H1 (cell line): ENCODE data around the gene GNG14. TPM values are rescaled to one million over a fixed set of nuclear protein-coding genes. Genes with fewer than 3 reads are reported as not detected.

Experiments used
- CTCF ChIA-PET: fragments of 300-600 bp; sonication (Branson Sonifier 250); formaldehyde crosslinking; loops from one replicate; lab custom pipeline; 2021; ENCODE audit not compliant: partially characterized antibody; lab: Charles Lee
- POLR2A ChIA-PET: fragments of 300-600 bp; sonication (Branson Sonifier 250); formaldehyde crosslinking; loops from one replicate; lab custom pipeline; 2021; ENCODE audit warnings: inconsistent platforms; ENCODE audit not compliant: partially characterized antibody; lab: Charles Lee
- DNase-seq, 2 experiments: peaks; one replicate each; pipeline versions ENCODE4 v3.0.0 to v3.0.0-alpha.2; 2010 to 2022; ENCODE audit warnings: low spot score in 2 of 2, low read depth in 1 of 2, mixed read lengths in 1 of 2
- FAIRE-seq: peaks from 2 replicates; lab custom pipeline; 2011; peaks lifted over from hg19 to GRCh38; lab: Jason Lieb, UNC
- H2AFZ ChIP-seq: 2 replicates; pipeline ENCODE4 v1.8.1; 2012; ENCODE audit warnings: low read length, inconsistent platforms
- H2AK5ac ChIP-seq: 2 replicates; pipeline ENCODE4 v1.6.1; 2013; ENCODE audit warnings: low read depth, low read length
- H2BK120ac ChIP-seq: replicated peaks from 2 replicates; pipeline ENCODE3; 2013; ENCODE audit warnings: low read depth, low read length, inconsistent platforms
- H2BK12ac ChIP-seq: 2 replicates; pipeline ENCODE4 v1.6.1; 2013; ENCODE audit warnings: low read depth, low read length
- H2BK15ac ChIP-seq: 2 replicates; pipeline ENCODE4 v1.6.1; 2013; ENCODE audit warnings: low read length
- H2BK20ac ChIP-seq: 2 replicates; pipeline ENCODE4 v1.6.1; 2013; ENCODE audit warnings: low read length
- H2BK5ac ChIP-seq: 2 replicates; pipeline ENCODE4 v1.6.1; 2013; ENCODE audit warnings: low read depth, low read length
- H3K14ac ChIP-seq: 2 replicates; pipeline ENCODE4 v1.6.1; 2013; ENCODE audit warnings: inconsistent platforms; ENCODE audit not compliant: insufficient read length
- H3K18ac ChIP-seq: 2 replicates; pipeline ENCODE4 v1.6.1; 2013; ENCODE audit warnings: low read length; ENCODE audit errors: extremely low read depth
- H3K23ac ChIP-seq: 2 replicates; pipeline ENCODE4 v1.6.1; 2013; ENCODE audit warnings: inconsistent platforms; ENCODE audit not compliant: insufficient read length
- H3K23me2 ChIP-seq: 2 replicates; pipeline ENCODE4 v1.6.1; 2013; ENCODE audit warnings: low read depth, low read length
- H3K27ac ChIP-seq: 2 replicates; pipeline ENCODE4 v1.6.1; 2011; ENCODE audit warnings: low read depth, low read length, inconsistent platforms
- H3K27me3 ChIP-seq, 4 experiments: replicated peaks in 1 of 4; 1 replicate in 1 of 4; 2 replicates in 3 of 4; pipeline versions ENCODE4 v1.6.1 to v1.8.1; 2011 to 2013; ENCODE audit warnings: low read length in 3 of 4, mild to moderate bottlenecking in 3 of 4, inconsistent platforms in 2 of 4, mixed read lengths in 2 of 4, moderate library complexity in 1 of 4; ENCODE audit not compliant: control insufficient read depth in 3 of 4, insufficient read depth in 3 of 4; ENCODE audit errors: extremely low read depth in 1 of 4
- H3K36me3 ChIP-seq, 4 experiments: 2 replicates each; pipeline versions ENCODE4 v1.6.1 to v1.8.1; 2011 to 2013; ENCODE audit warnings: mild to moderate bottlenecking in 4 of 4, low read length in 3 of 4, moderate library complexity in 2 of 4, control low read depth in 1 of 4, inconsistent platforms in 1 of 4; ENCODE audit not compliant: insufficient read depth in 4 of 4, control insufficient read depth in 2 of 4
- H3K4ac ChIP-seq: replicated peaks from 2 replicates; pipeline ENCODE3; 2013; ENCODE audit warnings: low read length, low read depth, mixed read lengths, inconsistent platforms; ENCODE audit not compliant: insufficient read length
- H3K4me1 ChIP-seq, 4 experiments: replicated peaks in 1 of 4; 1 replicate in 1 of 4; 2 replicates in 3 of 4; pipeline versions ENCODE4 v1.6.1 to v1.8.1; 2011 to 2013; ENCODE audit warnings: low read length in 3 of 4, inconsistent platforms in 2 of 4, mixed read lengths in 1 of 4; ENCODE audit not compliant: insufficient read depth in 4 of 4, control insufficient read depth in 3 of 4
- H3K4me2 ChIP-seq, 2 experiments: 2 replicates each; pipeline versions ENCODE4 v1.6.1 to v1.8.1; 2011 to 2013; ENCODE audit warnings: low read depth in 2 of 2, low read length in 2 of 2, control low read depth in 1 of 2, inconsistent platforms in 1 of 2, mild to moderate bottlenecking in 1 of 2; ENCODE audit not compliant: insufficient read depth in 1 of 2
- H3K4me3 ChIP-seq, 4 experiments: fragments of 200-600, 300-600 bp in 1 of 4; sonication (generic), shearing (Covaris generic), sonication (Bioruptor Twin) in 1 of 4; 2 replicates each; pipeline versions ENCODE4 v1.5.1 to v1.8.1; 2011 to 2016; ENCODE audit warnings: low read length in 4 of 4, low read depth in 3 of 4, control low read depth in 2 of 4, inconsistent platforms in 2 of 4, mild to moderate bottlenecking in 2 of 4, mixed read lengths in 1 of 4, moderate library complexity in 1 of 4; ENCODE audit not compliant: insufficient read depth in 2 of 4; ENCODE audit errors: extremely low read depth in 1 of 4
- H3K56ac ChIP-seq: replicated peaks from 2 replicates; pipeline ENCODE3; 2013; ENCODE audit warnings: low read depth, mild to moderate bottlenecking, mixed read lengths, low read length, inconsistent platforms; ENCODE audit not compliant: insufficient read length
- H3K79me1 ChIP-seq: 2 replicates; pipeline ENCODE4 v1.6.1; 2013; ENCODE audit warnings: low read depth, low read length, control low read depth
- H3K79me2 ChIP-seq, 2 experiments: 2 replicates each; pipeline versions ENCODE4 v1.6.1 to v1.8.1; 2012 to 2013; ENCODE audit warnings: low read length in 2 of 2, mild to moderate bottlenecking in 2 of 2, inconsistent platforms in 1 of 2; ENCODE audit not compliant: insufficient read depth in 2 of 2, control insufficient read depth in 1 of 2
- H3K9ac ChIP-seq, 4 experiments: replicated peaks in 1 of 4; 1 replicate in 1 of 4; 2 replicates in 3 of 4; pipeline versions ENCODE4 v1.6.1 to v1.8.1; 2011 to 2013; ENCODE audit warnings: low read depth in 3 of 4, low read length in 3 of 4, control low read depth in 2 of 4, mild to moderate bottlenecking in 2 of 4, moderate library complexity in 2 of 4, inconsistent platforms in 1 of 4; ENCODE audit errors: extremely low read depth in 1 of 4
- H3K9me3 ChIP-seq, 2 experiments: 2 replicates each; pipeline versions ENCODE4 v1.6.1 to v1.8.1; 2012 to 2013; ENCODE audit warnings: mild to moderate bottlenecking in 2 of 2, moderate library complexity in 2 of 2, control low read depth in 1 of 2, inconsistent platforms in 1 of 2, low read depth in 1 of 2, low read length in 1 of 2, mixed read lengths in 1 of 2; ENCODE audit not compliant: insufficient read depth in 2 of 2
- H4K20me1 ChIP-seq, 2 experiments: replicated peaks in 1 of 2; 2 replicates each; pipeline versions ENCODE3 to v1.8.1; 2011 to 2013; ENCODE audit warnings: inconsistent platforms in 2 of 2, low read length in 2 of 2, mild to moderate bottlenecking in 1 of 2; ENCODE audit not compliant: insufficient read depth in 2 of 2, control insufficient read depth in 1 of 2
- H4K5ac ChIP-seq: 2 replicates; pipeline ENCODE4 v1.6.1; 2013; ENCODE audit warnings: low read length, low read depth, mixed read lengths, inconsistent platforms; ENCODE audit not compliant: insufficient read length
- H4K8ac ChIP-seq: 2 replicates; pipeline ENCODE4 v1.8.0; 2013; ENCODE audit warnings: mild to moderate bottlenecking, moderate library complexity, low read length, inconsistent platforms; ENCODE audit not compliant: insufficient read depth; ENCODE audit errors: extremely low read depth
- H4K91ac ChIP-seq: replicated peaks from 2 replicates; pipeline ENCODE3; 2013; ENCODE audit warnings: low read length, mixed read lengths, inconsistent platforms; ENCODE audit not compliant: insufficient read length
- CBX5 ChIP-seq: fragments of 300-800, 300-1000 bp; sonication (generic); IDR thresholded peaks from 2 replicates; pipeline ENCODE4 v1.7.1; 2016; ENCODE audit warnings: antibody characterized with exemption, low read length, low read depth
- CEBPB ChIP-seq: IDR thresholded peaks from 2 replicates; pipeline ENCODE4 v1.6.1; 2012; ENCODE audit warnings: low read depth, low read length
- CREB1 ChIP-seq: IDR thresholded peaks from 2 replicates; pipeline ENCODE4 v1.6.1; 2012; ENCODE audit warnings: inconsistent platforms
- CTBP2 ChIP-seq: IDR thresholded peaks from 2 replicates; pipeline ENCODE4 v1.7.0; 2011; ENCODE audit warnings: borderline replicate concordance, mild to moderate bottlenecking, moderate library complexity, mixed read lengths, low read length; ENCODE audit not compliant: insufficient read depth, insufficient read length
- EGR1 ChIP-seq: IDR thresholded peaks from 2 replicates; pipeline ENCODE4 v1.6.1; 2011; ENCODE audit warnings: low read depth, low read length, borderline replicate concordance
- KDM1A ChIP-seq: fragments of 200-600, 300-600 bp; sonication (generic); IDR thresholded peaks from 2 replicates; pipeline ENCODE4 v1.7.1; 2016; ENCODE audit warnings: mild to moderate bottlenecking, low read length, borderline replicate concordance
- KDM4A ChIP-seq: IDR thresholded peaks from one replicate; pipeline ENCODE4 v1.7.1; 2012; ENCODE audit warnings: low read depth, mild to moderate bottlenecking, moderate library complexity, low read length, inconsistent platforms; ENCODE audit not compliant: severe bottlenecking
- KDM5A ChIP-seq: fragments of 200-600 bp; IDR thresholded peaks from 2 replicates; pipeline ENCODE4 v1.7.1; 2012; ENCODE audit warnings: mild to moderate bottlenecking, low read length, inconsistent platforms, mixed read lengths
- RAD21 ChIP-seq, 2 experiments: IDR thresholded peaks in 1 of 2; conservative IDR thresholded peaks in 1 of 2; 2 replicates each; pipeline ENCODE4 v1.6.1; 2011; ENCODE audit warnings: low read depth in 2 of 2, low read length in 2 of 2, improper control_type of control experiment in 1 of 2, inconsistent platforms in 1 of 2, mild to moderate bottlenecking in 1 of 2, moderate library complexity in 1 of 2
- SRF ChIP-seq: IDR thresholded peaks from 2 replicates; pipeline ENCODE4 v1.6.1; 2011; ENCODE audit warnings: mild to moderate bottlenecking, low read depth, low read length, moderate library complexity
- SUZ12 ChIP-seq: fragments of 200-600 bp; sonication (generic); IDR thresholded peaks from 2 replicates; pipeline ENCODE4 v1.6.1; 2012; ENCODE audit warnings: mild to moderate bottlenecking, inconsistent platforms, low read length, moderate library complexity, mixed read lengths
- WGBS, 2 experiments: shearing (Covaris generic) in 1 of 2; methylation state at CpG; one replicate each; pipeline versions ENCODE4 v1.1.6 to v1.1.7; 2013 to 2015; ENCODE audit warnings: low lambda C conversion rate in 2 of 2, mixed read lengths in 2 of 2, inconsistent platforms in 1 of 2, low coverage in 1 of 2, missing lambda C conversion rate in 1 of 2; ENCODE audit not compliant: insufficient replicate concordance in 2 of 2, insufficient coverage in 1 of 2, insufficient read length in 1 of 2; ENCODE audit errors: extremely low coverage in 1 of 2, missing lambda C conversion rate in 1 of 2; 5-methylcytosine and 5-hydroxymethylcytosine counted together
- polyA plus RNA-seq, 7 experiments: library from polyadenylated mRNA; depleted of rRNA in 3 of 7; stranded (reverse) in 5 of 7; unstranded in 2 of 7; fragments of >200 nt in 5 of 7; fragments of 200-250 nt in 2 of 7; gene quantifications; 1 replicate in 5 of 7; 2 replicates in 1 of 7; 4 replicates in 1 of 7; pipeline versions ENCODE4 v1.2.1 to v1.2.3, GENCODE V29; 2011 to 2013; ENCODE audit warnings: missing spikeins in 2 of 7, mixed read lengths in 2 of 7
- total RNA-seq: library from RNA; stranded (reverse); fragmentation: NEBNext Ultra II Directional; extraction: Animal tissue kit (Norgen Biotek cat#: 25700); gene quantifications from 2 replicates; pipeline ENCODE4 v1.2.1, GENCODE V29; 2021
- TF ChIP-seq, protein P1 (sequence below): IDR thresholded peaks from 2 replicates; pipeline ENCODE4 v1.6.1; 2012; ENCODE audit warnings: inconsistent platforms
- TF ChIP-seq, protein P2 (sequence below): IDR thresholded peaks from 2 replicates; pipeline ENCODE4 v1.6.1; 2012; ENCODE audit warnings: inconsistent platforms

Gene GNG14
- total and polyA plus RNA-seq, 2 of the 8 experiments (the other 6 are each of a cell fraction or from before 2014, with no cell fraction given) = not detected

- H3K36me3 ChIP-seq = peaks cover 3 to 26% (median 7%) of the 10 kb centered on the region in 4 experiments; a peak in 6 of 8 replicates
- CTCF ChIA-PET = interaction anchor here (0.5 to 1.7 kb wide), 6 partner anchors 9 to 96 kb away, joined by 3 to 10 read pairs (median 4); partner anchors contain the start of gene FBXW9
- no peak overlapping the region for H2BK120ac ChIP-seq
- no peaks in the 10 kb centered on the region for H3K79me2 ChIP-seq
- no peak for DNase-seq
- H2BK15ac ChIP-seq = no peak overlapping the region
- peaks cover 0 to 6% (median 3%) of the 10 kb centered on the region in 4 experiments; a peak in 5 of 7 replicates for H3K4me1 ChIP-seq
- H3K9ac ChIP-seq = no peak overlapping the region
- H4K5ac ChIP-seq = no peak overlapping the region
- no peak for FAIRE-seq
- H4K91ac ChIP-seq = no peak overlapping the region
- H2AK5ac ChIP-seq = no peak overlapping the region
- H3K18ac ChIP-seq = no peak overlapping the region
- H4K8ac ChIP-seq = no peak overlapping the region
- H3K79me1 ChIP-seq = no peaks in the 10 kb centered on the region
- H3K4ac ChIP-seq = no peak overlapping the region
- no peaks in the 10 kb centered on the region for H3K27me3 ChIP-seq
- H2AFZ ChIP-seq = no peak overlapping the region
- no peak overlapping the region for H3K4me2 ChIP-seq
- H2BK5ac ChIP-seq = no peak overlapping the region
- no peak overlapping the region for H3K56ac ChIP-seq
- H3K14ac ChIP-seq = no peak overlapping the region
- no peak overlapping the region for H3K4me3 ChIP-seq
- H3K23me2 ChIP-seq = no peaks in the 10 kb centered on the region
- H3K9me3 ChIP-seq = no peaks in the 10 kb centered on the region
- 92% methylated on average over 8 of the region's 8 CpGs; no CpG with 5 or more reads in 1 of the 2 experiments for WGBS, 2 experiments
- peaks cover 0 to 3% of the 10 kb centered on the region in 2 experiments for H4K20me1 ChIP-seq
- POLR2A ChIA-PET = interaction anchor here (1.7 kb wide), 1 partner anchor 8 kb away, joined by 4 read pairs; no protein-coding TSS in a partner anchor
- H3K27ac ChIP-seq = no peak overlapping the region
- H3K23ac ChIP-seq = no peak overlapping the region
- H2BK12ac ChIP-seq = no peak overlapping the region
- no peak overlapping the region for H2BK20ac ChIP-seq
- no peak for TF ChIP-seq KDM1A
- no peak for TF ChIP-seq KDM5A
- no peak for TF ChIP-seq KDM4A
- TF ChIP-seq CREB1 = no peak
- TF ChIP-seq, protein P1, sequence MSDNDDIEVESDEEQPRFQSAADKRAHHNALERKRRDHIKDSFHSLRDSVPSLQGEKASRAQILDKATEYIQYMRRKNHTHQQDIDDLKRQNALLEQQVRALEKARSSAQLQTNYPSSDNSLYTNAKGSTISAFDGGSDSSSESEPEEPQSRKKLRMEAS = no peak
- TF ChIP-seq EGR1 = no peak
- TF ChIP-seq SRF = no peak
- TF ChIP-seq, protein P2, sequence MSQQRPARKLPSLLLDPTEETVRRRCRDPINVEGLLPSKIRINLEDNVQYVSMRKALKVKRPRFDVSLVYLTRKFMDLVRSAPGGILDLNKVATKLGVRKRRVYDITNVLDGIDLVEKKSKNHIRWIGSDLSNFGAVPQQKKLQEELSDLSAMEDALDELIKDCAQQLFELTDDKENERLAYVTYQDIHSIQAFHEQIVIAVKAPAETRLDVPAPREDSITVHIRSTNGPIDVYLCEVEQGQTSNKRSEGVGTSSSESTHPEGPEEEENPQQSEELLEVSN = no peak
- TF ChIP-seq CTBP2 = no peak
- no peak for TF ChIP-seq CBX5
- no peak for TF ChIP-seq CEBPB
- no peak for TF ChIP-seq RAD21 (IDR thresholded peaks at IDR 0.05 in 1 of 2, conservative IDR thresholded peaks at IDR 0.05 in 1 of 2; ENCODE audit: low read depth in 2 of 2, low read length in 2 of 2)
- no peak for TF ChIP-seq SUZ12
These were observed 32.3 kb upstream of the GNG14 start for GRCh38 chr19:12655546-12655945.
